GM10266 (cell line): ENCODE data around the gene DCAF7.

ENCODE experiments used
- DNase-seq: peaks from one replicate; pipeline ENCODE4 v3.0.0; 2012; ENCODE audit errors: extremely low spot score
- TF ChIP-seq, protein P1 (sequence below): IDR thresholded peaks from 2 replicates; pipeline ENCODE4 v1.5.1; 2012; ENCODE audit warnings: mild to moderate bottlenecking, low read depth; ENCODE audit not compliant: control insufficient read depth, insufficient read depth; ENCODE audit errors: missing control alignments

DCAF7 gene

DNA sequence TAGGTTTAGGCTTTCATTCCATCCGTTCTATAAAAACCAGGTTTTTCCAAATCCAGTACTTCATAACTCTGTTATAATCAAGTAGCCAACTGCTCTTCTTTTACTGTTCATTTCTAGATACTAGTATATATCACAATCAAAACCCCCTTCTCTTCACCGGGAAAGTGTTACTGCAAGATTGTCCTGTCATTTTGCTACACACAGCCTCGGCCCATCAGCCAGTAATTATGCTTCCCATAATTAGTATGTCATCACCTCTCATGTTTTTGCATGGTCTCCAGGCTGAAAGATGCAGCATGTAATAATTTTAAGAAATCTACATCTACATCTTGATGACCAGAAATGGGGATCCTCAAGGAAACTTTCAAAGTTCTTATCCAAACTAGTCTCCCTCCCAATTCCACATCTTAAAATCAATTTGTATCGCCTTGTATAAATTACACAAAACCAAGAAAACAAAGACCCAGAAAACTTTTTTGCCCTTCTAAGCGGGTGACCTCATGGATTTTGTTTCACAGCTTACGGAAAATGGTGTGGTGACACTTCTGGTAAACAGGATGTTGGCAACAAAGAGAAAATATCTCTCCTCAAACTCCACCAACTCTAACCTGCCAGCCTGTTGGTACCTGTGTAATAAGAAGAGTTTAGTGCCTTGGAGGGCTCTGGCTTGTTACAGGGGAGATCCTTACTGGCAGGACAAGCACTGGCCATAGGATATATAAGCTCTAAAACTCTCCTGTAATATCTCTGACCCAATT lies 59.7 kb downstream of the DCAF7 start:
- DNase-seq = no peak
- TF ChIP-seq, protein P1, sequence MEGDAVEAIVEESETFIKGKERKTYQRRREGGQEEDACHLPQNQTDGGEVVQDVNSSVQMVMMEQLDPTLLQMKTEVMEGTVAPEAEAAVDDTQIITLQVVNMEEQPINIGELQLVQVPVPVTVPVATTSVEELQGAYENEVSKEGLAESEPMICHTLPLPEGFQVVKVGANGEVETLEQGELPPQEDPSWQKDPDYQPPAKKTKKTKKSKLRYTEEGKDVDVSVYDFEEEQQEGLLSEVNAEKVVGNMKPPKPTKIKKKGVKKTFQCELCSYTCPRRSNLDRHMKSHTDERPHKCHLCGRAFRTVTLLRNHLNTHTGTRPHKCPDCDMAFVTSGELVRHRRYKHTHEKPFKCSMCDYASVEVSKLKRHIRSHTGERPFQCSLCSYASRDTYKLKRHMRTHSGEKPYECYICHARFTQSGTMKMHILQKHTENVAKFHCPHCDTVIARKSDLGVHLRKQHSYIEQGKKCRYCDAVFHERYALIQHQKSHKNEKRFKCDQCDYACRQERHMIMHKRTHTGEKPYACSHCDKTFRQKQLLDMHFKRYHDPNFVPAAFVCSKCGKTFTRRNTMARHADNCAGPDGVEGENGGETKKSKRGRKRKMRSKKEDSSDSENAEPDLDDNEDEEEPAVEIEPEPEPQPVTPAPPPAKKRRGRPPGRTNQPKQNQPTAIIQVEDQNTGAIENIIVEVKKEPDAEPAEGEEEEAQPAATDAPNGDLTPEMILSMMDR = no peak

DNA sequence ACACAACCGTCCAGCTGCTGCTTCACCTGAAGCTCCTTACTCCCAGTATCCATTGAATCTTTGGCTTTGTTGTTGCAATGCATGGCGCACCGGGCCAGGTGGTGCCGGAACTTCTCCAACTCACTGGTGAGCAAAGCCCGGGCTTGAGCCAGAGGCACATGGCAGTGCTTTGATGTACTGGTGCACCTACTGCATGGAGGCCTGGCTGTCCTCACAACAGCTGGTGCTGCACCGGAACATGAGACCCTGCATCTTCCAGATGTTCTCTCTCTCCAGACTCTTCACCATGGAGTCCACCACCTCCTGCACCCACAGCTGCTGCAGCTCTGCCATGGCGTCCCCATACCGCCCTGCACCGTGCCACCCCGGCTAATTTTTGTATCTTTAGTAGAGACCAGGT lies 60.6 kb downstream of the DCAF7 start:
- no peak for DNase-seq
- TF ChIP-seq, protein P1 = no peak

DNA sequence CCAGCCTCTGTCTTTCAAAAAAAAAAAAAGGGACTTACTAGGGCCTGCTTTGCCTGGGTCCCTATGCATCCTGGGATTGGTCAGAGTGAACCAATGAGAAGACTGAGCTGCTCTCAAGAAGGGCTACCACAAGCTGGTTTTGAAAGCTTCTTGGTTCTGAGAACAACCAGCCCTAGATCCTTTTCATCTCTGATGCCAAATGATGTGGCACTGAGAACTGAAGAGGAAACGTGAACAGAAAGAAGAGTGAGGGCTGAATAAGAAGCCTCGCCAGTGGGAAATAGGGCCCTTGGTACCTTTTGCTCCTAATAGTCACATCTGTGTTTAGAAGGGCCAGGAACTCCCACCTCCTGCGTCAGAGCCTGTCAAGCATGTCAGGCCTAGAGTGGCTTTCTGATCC lies 61.1 kb downstream of the DCAF7 start:
- TF ChIP-seq, protein P1 = no peak
- no peak for DNase-seq

DNA sequence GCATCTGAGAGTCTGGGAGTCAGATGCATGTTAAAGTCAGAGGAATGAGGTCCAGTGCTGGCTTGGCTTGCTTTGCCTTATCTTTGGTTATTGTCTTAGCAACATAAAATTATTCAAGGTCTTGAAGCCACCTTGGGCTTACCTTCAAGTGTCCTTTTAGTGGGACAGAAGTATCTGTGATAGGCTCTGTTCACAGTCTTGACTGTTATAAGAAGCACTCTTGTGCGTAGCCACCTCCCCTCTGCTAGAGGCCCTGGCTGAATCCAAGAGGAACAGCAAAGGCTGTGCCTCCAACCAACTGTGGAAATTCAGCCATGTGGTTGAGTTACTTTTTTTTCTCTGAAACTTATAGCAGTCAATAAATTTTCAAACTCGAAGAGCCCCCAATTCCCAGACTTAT lies 63.4 kb downstream of the DCAF7 start:
- TF ChIP-seq, protein P1 = no peak
- no peak for DNase-seq

DNA sequence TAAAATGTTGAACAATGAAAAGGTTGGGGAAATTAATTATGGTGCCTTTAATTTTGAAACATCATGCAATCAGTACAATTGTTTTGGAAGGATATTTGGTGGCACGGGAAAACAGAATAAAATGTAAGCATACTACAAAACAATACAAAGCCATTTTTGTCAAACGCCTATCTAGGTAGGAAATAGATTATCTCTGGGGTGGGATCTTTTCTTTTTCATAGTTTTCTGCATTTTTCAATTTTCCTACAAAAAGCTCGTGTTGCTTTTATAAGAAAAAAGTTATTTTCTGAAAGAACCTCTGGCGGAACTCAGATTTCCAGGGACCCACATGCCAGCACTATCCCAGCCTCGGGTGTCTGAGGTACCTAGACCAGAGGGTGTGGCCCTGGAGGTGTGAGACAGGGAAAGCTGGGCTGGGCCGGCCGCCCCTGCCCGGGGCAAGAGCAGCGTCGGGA lies 71.0 kb downstream of the DCAF7 start:
- no peak for DNase-seq
- TF ChIP-seq, protein P1 = no peak

DNA sequence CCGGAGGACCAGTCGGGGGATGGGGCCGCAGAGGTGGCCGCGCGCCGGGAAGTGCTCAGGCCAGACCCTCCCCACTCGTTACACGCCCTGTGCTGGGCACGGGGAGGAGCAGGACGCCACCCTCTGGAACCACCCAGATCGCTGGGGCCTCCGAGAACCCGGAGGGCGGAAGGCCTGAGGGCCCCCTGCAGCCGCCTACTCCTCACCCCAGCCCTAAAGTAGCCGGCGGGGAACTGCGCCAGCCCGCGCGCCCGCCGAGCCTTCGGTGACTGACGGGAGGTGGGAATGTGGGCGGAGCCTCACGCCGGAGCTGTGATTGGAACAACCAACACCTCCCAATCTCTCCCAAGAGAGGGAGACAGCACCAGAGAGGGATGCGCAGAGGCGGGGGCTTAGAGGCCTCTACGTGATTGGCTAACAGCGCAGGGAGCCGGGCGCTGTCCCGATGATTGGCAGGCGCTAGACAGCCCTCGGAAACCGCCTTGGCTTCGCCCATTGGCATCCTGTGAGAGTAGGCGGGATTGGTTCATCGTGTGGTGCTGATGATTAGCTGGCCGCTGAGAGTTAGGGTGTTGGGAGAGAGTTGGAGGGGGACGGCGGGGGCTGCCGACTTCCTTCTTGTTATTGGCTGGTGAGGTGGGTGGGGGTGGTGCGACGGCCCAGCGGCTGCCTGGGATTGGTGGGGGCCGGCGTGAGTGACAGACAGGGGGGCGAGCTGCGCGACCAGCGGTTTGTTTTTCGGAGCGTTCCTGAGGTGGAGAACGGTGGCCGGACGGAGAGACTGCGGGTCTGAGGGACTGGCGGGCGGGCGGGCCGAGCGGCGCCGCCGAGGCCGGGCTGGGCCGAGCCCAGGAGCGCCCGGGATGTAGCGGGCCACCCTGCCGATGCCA lies 71.7 kb downstream of the DCAF7 start, which contains the start of gene MAP3K3:
Gene MAP3K3 (plus strand): TSS at position 734 of the 890 bp plus-strand sequence. CDS start 343 bp downstream, outside the sequence.
- TF ChIP-seq, protein P1 = peak; percentile 4
- peak; percentile 99 for DNase-seq
